ENCODE measurements around the gene LCE1E.

GRCh38 chr1:152786077-152786476 is at the start of gene LCE1E:
- TF ChIP-seq EZH2 (IDR thresholded peaks at IDR 0.05; ENCODE audit: borderline replicate concordance, low read depth, low read length, severe bottlenecking) (no peak), CTCF (IDR thresholded peaks at IDR 0.05; ENCODE audit: borderline replicate concordance, extremely low read depth, low read length, poor library complexity, severe bottlenecking) (no peak)
